IMR-90 (cell line): ENCODE data around the gene OSBPL2. TPM values are rescaled to one million over a fixed set of nuclear protein-coding genes. Genes with fewer than 3 reads are reported as not detected.

ENCODE experiments used
- ATAC-seq: fragments of 200-7000 bp; cut with Tn5 transposase; 2 replicates; pipeline ENCODE4 v1.9.1; 2020; ENCODE audit warnings: low read depth, mild to moderate bottlenecking, moderate library complexity
- BruUV-seq: library from RNA; stranded (reverse); fragments of 400-500 nt; replicated peaks from 2 replicates; lab custom pipeline; 2021; lab: Mats Ljungman, UMichigan
- CTCF ChIA-PET: fragments of 300-600 bp; formaldehyde crosslinking; extraction: SDS; loops from one replicate; lab custom pipeline; 2021; ENCODE audit warnings: antibody characterized with exemption; lab: Yijun Ruan, JAX
- POLR2A ChIA-PET: fragments of 300-600 bp; sonication (Branson Sonifier 250); formaldehyde crosslinking; loops from one replicate; lab custom pipeline; 2022; ENCODE audit warnings: antibody characterized with exemption; ENCODE audit not compliant: unreplicated experiment; lab: Charles Lee
- DNase-seq: peaks from one replicate; pipeline ENCODE4 v3.0.0; 2013
- H2AFZ ChIP-seq: replicated peaks from 2 replicates; pipeline ENCODE3; 2013; ENCODE audit warnings: low read length, mild to moderate bottlenecking; ENCODE audit not compliant: poor library complexity
- H2AK5ac ChIP-seq: 2 replicates; pipeline ENCODE4 v1.6.1; 2013; ENCODE audit warnings: low read depth, low read length, inconsistent platforms
- H2AK9ac ChIP-seq: replicated peaks from 2 replicates; pipeline ENCODE3; 2013; ENCODE audit warnings: mild to moderate bottlenecking, low read depth, low read length, moderate library complexity; ENCODE audit not compliant: poor library complexity
- H2BK120ac ChIP-seq: 2 replicates; pipeline ENCODE4 v1.6.1; 2013; ENCODE audit warnings: low read depth, low read length, inconsistent platforms
- H2BK15ac ChIP-seq: 3 replicates; pipeline ENCODE4 v1.6.1; 2013; ENCODE audit warnings: low read depth, low read length, inconsistent platforms
- H2BK20ac ChIP-seq: 2 replicates; pipeline ENCODE4 v1.6.1; 2013; ENCODE audit warnings: low read depth, mild to moderate bottlenecking, inconsistent platforms, low read length, moderate library complexity
- H2BK5ac ChIP-seq: 2 replicates; pipeline ENCODE4 v1.6.1; 2013; ENCODE audit warnings: mild to moderate bottlenecking, low read depth, low read length, inconsistent platforms; ENCODE audit not compliant: poor library complexity, severe bottlenecking
- H3K14ac ChIP-seq: replicated peaks from 2 replicates; pipeline ENCODE4 v1.6.1; 2013; ENCODE audit warnings: low read depth, low read length, inconsistent platforms
- H3K18ac ChIP-seq: 2 replicates; pipeline ENCODE4 v1.6.1; 2013; ENCODE audit warnings: low read depth, low read length, control low read depth
- H3K23ac ChIP-seq: 2 replicates; pipeline ENCODE4 v1.6.1; 2013; ENCODE audit warnings: low read depth, low read length, inconsistent platforms
- H3K27ac ChIP-seq: 2 replicates; pipeline ENCODE4 v1.5.1; 2013; ENCODE audit warnings: mild to moderate bottlenecking, control low read depth, low read length; ENCODE audit not compliant: insufficient read depth
- H3K27me3 ChIP-seq: 2 replicates; pipeline ENCODE4 v1.6.1; 2013; ENCODE audit warnings: low read length; ENCODE audit not compliant: control insufficient read depth, insufficient read depth
- H3K36me3 ChIP-seq: 2 replicates; pipeline ENCODE4 v1.6.1; 2013; ENCODE audit warnings: low read length, mixed read lengths; ENCODE audit not compliant: control insufficient read depth, insufficient read depth
- H3K4ac ChIP-seq: 2 replicates; pipeline ENCODE4 v1.6.1; 2013; ENCODE audit warnings: low read depth, low read length, inconsistent platforms
- H3K4me1 ChIP-seq: 2 replicates; pipeline ENCODE4 v1.6.1; 2013; ENCODE audit warnings: low read length, mixed read lengths; ENCODE audit not compliant: control insufficient read depth, insufficient read depth
- H3K4me2 ChIP-seq: 2 replicates; pipeline ENCODE4 v1.6.1; 2013; ENCODE audit warnings: low read depth, mild to moderate bottlenecking, control low read depth, low read length, moderate library complexity
- H3K4me3 ChIP-seq: 2 replicates; pipeline ENCODE4 v1.5.1; 2013; ENCODE audit warnings: low read depth, mild to moderate bottlenecking, control low read depth, low read length, moderate library complexity; ENCODE audit not compliant: insufficient read depth
- H3K56ac ChIP-seq: 2 replicates; pipeline ENCODE4 v1.6.1; 2013; ENCODE audit warnings: low read length, inconsistent platforms; ENCODE audit not compliant: insufficient read depth; ENCODE audit errors: extremely low read depth
- H3K79me1 ChIP-seq, 2 experiments: 2 replicates each; pipeline ENCODE4 v1.6.1; 2013; ENCODE audit warnings: low read length in 2 of 2, inconsistent platforms in 1 of 2, low read depth in 1 of 2
- H3K9ac ChIP-seq: 2 replicates; pipeline ENCODE4 v1.6.1; 2013; ENCODE audit warnings: low read depth, low read length, control low read depth
- H3K9me1 ChIP-seq: 2 replicates; pipeline ENCODE4 v1.6.1; 2013; ENCODE audit warnings: low read length, inconsistent platforms; ENCODE audit not compliant: insufficient read depth
- H3K9me3 ChIP-seq: 2 replicates; pipeline ENCODE4 v1.6.1; 2013; ENCODE audit warnings: low read length; ENCODE audit not compliant: control insufficient read depth, insufficient read depth
- H4K20me1 ChIP-seq: 2 replicates; pipeline ENCODE4 v1.6.1; 2013; ENCODE audit warnings: low read length, inconsistent platforms; ENCODE audit not compliant: insufficient read depth
- H4K5ac ChIP-seq: 2 replicates; pipeline ENCODE4 v1.6.1; 2013; ENCODE audit warnings: mild to moderate bottlenecking, low read depth, low read length, control low read depth
- H4K8ac ChIP-seq, 2 experiments: 2 replicates each; pipeline ENCODE4 v1.6.1; 2013; ENCODE audit warnings: low read depth in 2 of 2, low read length in 2 of 2, control low read depth in 1 of 2, inconsistent platforms in 1 of 2
- H4K91ac ChIP-seq: 2 replicates; pipeline ENCODE4 v1.6.1; 2013; ENCODE audit warnings: low read depth, low read length, inconsistent platforms; ENCODE audit not compliant: insufficient read depth
- MAZ ChIP-seq: IDR thresholded peaks from 2 replicates; pipeline ENCODE4 v1.6.1; 2012; ENCODE audit warnings: low read depth, mild to moderate bottlenecking, low read length, improper control_type of control experiment, moderate library complexity, borderline replicate concordance
- MXI1 ChIP-seq: IDR thresholded peaks from 2 replicates; pipeline ENCODE4 v1.6.1; 2012; ENCODE audit warnings: low read depth, mild to moderate bottlenecking, low read length, moderate library complexity, borderline replicate concordance
- POLR2A ChIP-seq: IDR thresholded peaks from 2 replicates; pipeline ENCODE4 v1.6.1; 2012; ENCODE audit warnings: mild to moderate bottlenecking, low read depth, low read length
- WGBS, 2 experiments: methylation state at CpG; one replicate each; pipeline versions ENCODE4 v1.1.5 to v1.1.7; 2013; ENCODE audit warnings: missing lambda C conversion rate in 2 of 2; ENCODE audit not compliant: insufficient read length in 1 of 2; ENCODE audit errors: extremely low coverage in 2 of 2; 5-methylcytosine and 5-hydroxymethylcytosine counted together
- dilution Hi-C: fragments of 300-500 bp; cut with HindIII; formaldehyde crosslinking; loops from one replicate; pipeline ENCODE4 v1.14.3; 2018; ENCODE audit warnings: low sequenced_read_pairs; ENCODE audit not compliant: unreplicated experiment
- in situ Hi-C: fragments of 300-500 bp; cut with MboI; formaldehyde crosslinking; loops from 3 replicates; pipeline ENCODE4 v1.14.3; 2019; ENCODE audit warnings: low sequenced_read_pairs, inconsistent platforms, mixed read lengths
- intact Hi-C: fragments of 100-400 bp; cut with micrococcal nuclease; formaldehyde crosslinking; loops from 2 replicates; pipeline ENCODE4 v1.10.0; 2022
- polyA plus RNA-seq, 3 experiments: library from polyadenylated mRNA; depleted of rRNA; stranded (reverse); fragments of >200 nt; gene quantifications; 2 replicates each; pipeline ENCODE4 v1.2.3, GENCODE V29; 2012; ENCODE audit warnings: low replicate concordance in 1 of 3
- total RNA-seq: library from RNA; depleted of rRNA; stranded (reverse); fragments of >200 nt; gene quantifications from 2 replicates; pipeline ENCODE4 v1.2.3, GENCODE V29; 2012

OSBPL2 gene
- total and polyA plus RNA-seq, 2 of the 4 experiments (the other 2 are of a cell fraction), result 19.3 to 27.6 TPM

- Histone ChIP-seq H3K4me1 (no peaks in the 10 kb centered on the region), H2BK20ac (no peak within 1 kb of the TSS), H4K8ac (no peak within 1 kb of the TSS), H3K27ac (no peak within 1 kb of the TSS), H3K9ac (no peak within 1 kb of the TSS), H2BK15ac (no peak within 1 kb of the TSS), H3K23ac (no peak within 1 kb of the TSS), H3K9me1 (no peaks in the 10 kb centered on the region), H4K91ac (no peak within 1 kb of the TSS), H3K14ac (no peak within 1 kb of the TSS), H2AK5ac (no peak within 1 kb of the TSS), H3K27me3 (peaks cover 83% of the 10 kb centered on the region), H3K9me3 (no peaks in the 10 kb centered on the region), H3K4me2 (peak within 1 kb of the TSS; percentile 46; the same call in 1 of the 2 replicates), H4K5ac (no peak within 1 kb of the TSS), H2BK120ac (no peak within 1 kb of the TSS), H2AK9ac (no peak within 1 kb of the TSS), H2AFZ (peak within 1 kb of the TSS; percentile 21), H3K18ac (no peak within 1 kb of the TSS), H3K4me3 (peak within 1 kb of the TSS; percentile 25; the same call in 1 of the 2 replicates), H4K20me1 (peaks cover 12% of the 10 kb centered on the region), H3K56ac (no peak within 1 kb of the TSS), H3K36me3 (no peaks in the 10 kb centered on the region), H3K4ac (no peak within 1 kb of the TSS), H3K79me1 (no peaks in the 10 kb centered on the region), H2BK5ac (no peak within 1 kb of the TSS)
- in situ Hi-C loops, result no loop called here
- POLR2A ChIA-PET, result no interaction called here
- dilution Hi-C loops, result no loop called here
- 1% methylated on average over 18 of the region's 84 CpGs; no CpG with 5 or more reads in 1 of the 2 experiments for WGBS, 2 experiments
- TF ChIP-seq MXI1, result 0 out of 2 replicates have a peak, but pooled peaks have one; percentile 41
- peak; percentile 41; the same call in 1 of the 2 replicates for TF ChIP-seq MAZ
- TF ChIP-seq POLR2A, result no peak
- intact Hi-C loops, result no loop called here
- CTCF ChIA-PET, result no interaction called here
- BruUV-seq, result no TSS peak
- ATAC-seq (peak; percentile 92), DNase-seq (no peak)
Measured at GRCh38 chr20:62219992-62220665, 18.2 kb upstream of the OSBPL2 start, which contains the start of gene HRH3. Gene HRH3, minus strand, starts transcription at chr20:62220278. Its CDS starts 308 bp downstream, at chr20:62219970.
